DMS 273 (cell line): ENCODE data around the gene ZNF69.
"Not testable (repeated sequence)": the region's sequence is repeated elsewhere in the genome, so short reads cannot be mapped to it uniquely, and the experiment has no call there.

Experiments
- DNase-seq: peaks from one replicate; lab custom pipeline; 2025; ENCODE audit not compliant: unreplicated experiment; lab: John Stamatoyannopoulos, UW

ZNF69 gene

GRCh38 chr19:11890634-11891033, 3.1 kb downstream of the ZNF69 start:
- no peak for DNase-seq

- DNase-seq: no peak
These were observed 7.3 kb downstream of the ZNF69 start for GRCh38 chr19:11894851-11895250.

GRCh38 chr19:11902228-11902627, 14.6 kb downstream of the ZNF69 start:
- DNase-seq: no peak

DNA sequence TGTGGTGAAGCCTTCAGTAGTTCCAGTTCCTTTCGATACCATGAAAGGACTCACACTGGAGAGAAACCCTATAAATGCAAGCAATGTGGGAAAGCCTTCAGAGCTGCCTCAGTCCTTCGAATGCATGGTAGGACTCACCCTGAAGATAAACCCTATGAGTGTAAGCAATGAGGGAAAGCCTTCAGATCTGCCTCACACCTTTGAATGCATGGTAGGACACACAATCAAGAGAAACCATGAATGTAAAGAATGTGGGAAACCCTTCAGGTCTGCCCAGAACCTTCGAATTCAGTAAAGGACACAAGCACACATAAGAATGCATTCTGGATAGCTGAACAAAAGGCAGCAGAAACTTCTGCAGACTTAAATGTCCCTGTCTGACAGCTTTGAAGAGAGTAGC, 18.3 kb downstream of the ZNF69 start:
- DNase-seq: no peak

DNA sequence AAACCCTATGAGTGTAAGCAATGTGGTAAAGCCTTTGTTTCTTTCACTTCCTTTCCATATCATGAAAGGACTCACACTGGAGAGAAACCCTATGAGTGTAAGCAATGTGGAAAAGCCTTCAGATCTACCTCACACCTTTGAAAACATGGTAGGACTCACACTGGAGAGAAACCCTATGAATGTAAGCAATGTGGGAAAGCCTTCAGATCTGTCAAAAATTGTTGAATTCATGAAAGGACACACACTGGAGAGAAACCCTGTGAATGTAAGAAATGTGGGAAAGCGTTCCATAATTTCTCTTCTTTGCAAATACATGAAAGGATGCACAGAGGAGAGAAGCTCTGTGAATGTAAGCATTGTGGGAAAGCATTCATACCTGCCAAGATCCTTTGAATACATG, 24.4 kb downstream of the ZNF69 start:
- DNase-seq: not testable (repeated sequence)

DNA sequence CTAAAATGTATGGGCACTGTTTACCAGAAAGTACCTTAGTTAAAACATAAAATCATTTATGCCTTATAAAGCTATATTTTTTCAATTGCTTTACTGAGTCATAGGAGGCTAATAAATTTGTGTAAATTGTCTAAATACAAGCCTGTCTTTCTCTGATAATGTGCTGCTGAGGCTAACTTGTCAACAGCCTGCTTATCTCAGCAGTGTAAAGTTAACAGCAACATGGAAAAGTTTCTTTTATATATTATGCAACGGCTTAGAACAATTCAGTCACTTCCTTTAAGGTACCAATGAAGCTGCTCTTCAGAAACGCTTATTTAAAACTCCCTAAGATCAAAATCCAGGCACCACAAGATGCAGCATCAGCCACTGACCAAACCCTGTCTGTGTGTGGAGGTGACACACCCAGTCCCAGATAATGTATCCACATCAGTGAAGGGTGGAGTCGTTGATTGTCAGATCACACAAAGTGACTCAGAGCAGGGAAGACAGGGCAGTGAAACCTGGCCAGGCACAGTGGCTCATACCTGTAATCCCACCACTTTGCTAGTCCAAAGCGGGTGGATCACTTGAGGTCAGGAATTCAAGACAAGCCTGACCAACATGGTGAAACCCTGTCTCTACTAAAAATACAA, 27.0 kb downstream of the ZNF69 start:
- DNase-seq: not testable (repeated sequence)

DNA sequence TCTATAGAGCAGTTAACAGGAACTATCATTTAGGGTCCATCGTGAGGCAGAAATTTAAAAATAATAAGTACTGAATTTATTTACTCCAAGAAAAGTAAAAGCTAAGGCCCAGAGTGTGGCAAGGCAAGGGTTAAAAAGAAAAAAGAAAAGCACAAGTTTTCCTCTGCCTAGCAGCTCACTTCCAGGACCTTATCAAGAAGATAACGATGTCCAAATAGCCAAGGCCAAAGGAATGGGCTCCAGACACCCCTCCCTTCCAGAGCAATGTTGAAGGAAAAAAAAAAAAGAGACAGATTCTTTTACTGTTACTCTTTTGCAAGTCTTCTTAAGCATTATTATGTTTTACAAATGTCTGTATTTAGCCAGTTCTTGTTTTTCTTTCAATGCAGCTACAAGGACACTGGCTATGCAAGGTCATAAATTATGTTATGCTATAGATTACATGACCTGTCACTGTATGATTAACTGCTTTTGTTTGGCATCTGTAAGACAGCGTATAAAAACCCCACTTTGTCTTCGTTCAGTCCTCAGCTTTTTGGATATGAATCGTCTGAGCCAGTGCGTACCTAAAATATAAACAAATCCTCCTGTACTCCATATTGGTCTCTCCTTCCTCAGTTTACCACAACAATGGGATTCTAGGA, 34.4 kb downstream of the ZNF69 start:
- DNase-seq: no peak

DNA sequence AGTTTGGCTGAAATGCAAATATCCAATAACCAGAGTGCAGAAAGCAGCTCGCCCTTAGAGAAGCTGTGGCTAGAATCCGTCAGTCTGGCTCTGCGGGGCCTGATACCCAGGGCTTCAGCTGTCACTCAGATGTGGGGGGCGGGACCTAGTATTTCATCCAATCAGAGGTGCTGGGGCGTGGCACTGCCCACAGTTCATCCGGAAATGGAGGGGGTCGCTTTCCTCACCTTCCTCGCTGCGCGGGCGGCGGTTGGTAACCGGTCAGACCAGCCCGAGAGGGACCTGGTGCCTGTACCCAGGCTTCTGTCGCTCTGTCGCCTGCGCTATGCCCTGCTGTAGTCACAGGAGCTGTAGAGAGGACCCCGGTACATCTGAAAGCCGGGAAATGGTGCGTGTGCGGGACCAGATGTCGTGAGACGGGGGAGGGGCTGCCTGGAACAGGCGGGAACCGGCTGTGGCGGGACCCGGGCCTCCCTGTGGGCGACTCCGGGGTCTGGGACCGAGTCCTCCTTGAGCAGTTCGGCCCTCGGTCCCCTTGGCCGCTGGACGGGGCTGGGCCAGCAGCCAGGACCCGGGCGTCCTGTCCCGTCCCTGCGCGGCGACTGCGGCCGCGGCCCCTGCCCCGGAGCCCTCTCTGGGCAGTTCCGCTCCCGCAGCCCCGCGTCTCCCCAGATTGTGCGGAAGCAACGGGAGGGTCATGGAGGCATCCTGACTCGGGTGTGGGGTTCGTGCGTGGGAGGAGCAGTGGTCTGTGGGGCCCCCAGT, 37.5 kb downstream of the ZNF69 start, which contains the start of gene ZNF700:
TSS of gene ZNF700 (plus strand) at position 222 of the 765 bp plus-strand sequence. CDS start at position 326, 104 bp downstream.
- peak; percentile 97 for DNase-seq

DNA sequence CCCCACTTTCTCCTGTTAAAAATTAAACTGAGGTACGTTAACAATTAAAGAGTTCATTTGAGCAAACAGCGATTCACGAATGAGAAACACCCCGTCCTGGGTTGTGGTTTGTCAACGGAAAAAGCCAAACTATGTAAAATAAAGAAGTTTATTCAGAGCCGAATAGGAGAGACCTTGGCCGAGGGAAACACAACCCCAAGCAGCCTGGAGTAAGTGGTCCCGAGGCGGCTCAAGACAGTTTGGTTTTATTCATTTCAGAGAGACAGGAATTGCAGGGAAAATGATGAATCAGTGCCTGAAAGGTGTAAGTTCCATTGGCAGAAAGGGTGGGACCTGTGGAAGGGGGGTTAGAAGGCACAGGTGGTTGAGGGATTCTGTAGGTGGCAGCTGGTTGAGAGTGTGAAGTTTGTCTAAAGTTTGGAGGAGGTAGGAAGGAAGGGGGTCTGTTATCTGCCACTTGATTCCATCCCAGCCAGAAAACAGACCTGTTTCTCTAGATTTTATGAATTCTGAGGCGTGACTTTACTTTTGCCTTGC, 38.1 kb downstream of the ZNF69 start:
- peak; percentile 38 for DNase-seq

DNA sequence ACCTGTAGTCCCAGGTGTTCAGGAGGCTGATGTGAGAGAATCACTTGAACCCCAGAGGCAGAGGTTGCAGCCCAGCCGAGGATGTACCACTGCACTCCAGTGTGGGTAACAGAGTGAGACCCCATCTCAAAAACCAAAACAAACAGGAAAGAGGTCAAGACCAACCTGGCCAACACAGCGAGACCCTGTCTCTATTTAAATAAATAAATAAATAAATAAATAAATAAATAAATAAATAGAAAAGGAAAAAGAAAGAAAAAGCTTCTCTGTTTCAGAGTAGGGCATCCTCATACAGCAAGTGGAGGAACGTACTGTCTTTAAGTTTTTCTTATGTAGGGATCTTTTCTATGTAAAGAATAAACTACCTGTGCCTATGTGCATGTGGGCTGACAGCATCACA, 39.6 kb downstream of the ZNF69 start:
- DNase-seq: no peak

DNA sequence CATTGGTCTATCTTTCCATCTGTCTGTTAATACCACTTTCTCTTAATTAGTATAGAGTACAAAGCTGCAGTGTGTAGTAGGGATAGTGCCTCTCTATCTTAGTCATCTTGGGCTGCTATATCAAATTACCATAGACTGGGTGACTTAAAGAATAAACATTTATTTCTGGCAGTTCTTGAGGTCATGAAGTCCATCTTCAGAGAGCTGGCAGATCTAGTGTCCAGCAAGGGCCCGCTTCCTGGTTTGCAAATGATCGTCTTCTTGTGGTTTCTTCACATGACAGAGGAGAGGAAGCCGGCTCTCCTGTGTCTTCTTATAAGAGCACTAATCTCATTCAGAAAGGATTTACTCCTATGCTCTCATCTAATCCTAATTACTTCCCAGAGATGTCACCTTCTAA, 43.5 kb downstream of the ZNF69 start:
- no peak for DNase-seq

- no peak for DNase-seq
These were observed 43.9 kb downstream of the ZNF69 start for GRCh38 chr19:11931513-11931912.

DNA sequence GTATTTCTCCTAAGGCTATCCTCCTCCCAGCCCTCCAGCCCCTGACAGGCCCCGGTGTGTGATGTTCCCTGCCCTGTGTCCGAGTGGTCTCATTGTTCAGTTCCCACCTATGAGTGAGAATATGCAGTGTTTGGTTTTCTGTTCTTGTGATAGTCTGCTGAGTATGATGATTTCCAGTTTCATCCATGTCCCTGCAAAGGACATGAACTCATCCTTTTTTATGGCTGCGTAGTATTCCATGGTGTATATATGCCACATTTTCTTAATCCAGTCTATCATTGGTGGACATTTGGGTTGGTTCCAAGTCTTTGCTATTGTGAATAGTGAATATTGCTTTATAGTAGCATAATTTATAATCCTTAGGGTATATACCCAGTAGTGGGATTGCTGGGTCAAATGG, 48.2 kb downstream of the ZNF69 start:
- not testable (repeated sequence) for DNase-seq

DNA sequence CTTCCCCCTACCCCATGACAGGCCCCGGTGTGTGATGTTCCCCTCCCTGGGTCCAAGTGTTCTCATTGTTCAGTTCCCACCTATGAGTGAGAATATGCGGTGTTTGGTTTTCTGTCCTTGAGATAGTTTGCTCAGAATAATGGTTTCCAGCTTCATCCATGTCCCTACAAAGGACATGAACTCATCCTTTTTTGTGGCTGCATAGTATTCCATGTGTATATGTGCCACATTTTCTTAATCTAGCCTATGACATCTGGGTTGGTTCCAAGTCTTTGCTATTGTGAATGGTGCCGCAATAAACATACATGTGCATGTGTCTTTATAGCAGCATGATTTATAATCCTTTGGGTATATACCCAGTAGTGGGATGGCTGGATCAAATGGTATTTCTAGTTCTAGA, 50.8 kb downstream of the ZNF69 start:
- DNase-seq: not testable (repeated sequence)

- DNase-seq: not testable (repeated sequence)
These were observed 53.8 kb downstream of the ZNF69 start for GRCh38 chr19:11941361-11941887.

GRCh38 chr19:11942008-11942842, 54.6 kb downstream of the ZNF69 start:
- no peak for DNase-seq

DNA sequence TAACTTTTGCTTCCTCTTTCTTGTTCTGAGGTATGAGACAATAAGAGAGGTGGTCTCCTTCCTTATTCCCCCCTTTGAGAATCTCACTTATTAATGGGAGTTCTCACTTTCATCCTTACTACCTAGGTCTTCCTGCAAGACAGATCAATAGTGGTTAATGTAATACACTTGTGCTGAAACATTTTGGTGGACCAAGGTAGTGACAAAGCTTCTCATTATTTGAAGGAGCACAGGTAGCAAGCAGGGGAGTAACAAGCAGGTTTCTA, 55.2 kb downstream of the ZNF69 start:
- peak; percentile 14 for DNase-seq

GRCh38 chr19:11944656-11945055, 57.1 kb downstream of the ZNF69 start:
- no peak for DNase-seq

GRCh38 chr19:11948646-11949045, 61.1 kb downstream of the ZNF69 start:
- DNase-seq: no peak

- DNase-seq: peak; percentile 25
These were observed 61.6 kb downstream of the ZNF69 start for GRCh38 chr19:11949201-11949600.

- peak; percentile 10 for DNase-seq
These were observed 62.1 kb downstream of the ZNF69 start for GRCh38 chr19:11949614-11950080.
